A549 treated with Hydrocortisone at 1 μM for 4 hours (cell line): ENCODE data around the gene E2F7. TPM values are rescaled to one million over a fixed set of nuclear protein-coding genes. Genes with fewer than 3 reads are reported as not detected.

ENCODE experiments used
- total RNA-seq: library from RNA; stranded (reverse); fragments of 200-300 nt; extraction: Qiagen RNA extraction; gene quantifications from 5 replicates; pipeline ENCODE4 v1.2.3, GENCODE V29; 2022

The E2F7 gene, protein sequence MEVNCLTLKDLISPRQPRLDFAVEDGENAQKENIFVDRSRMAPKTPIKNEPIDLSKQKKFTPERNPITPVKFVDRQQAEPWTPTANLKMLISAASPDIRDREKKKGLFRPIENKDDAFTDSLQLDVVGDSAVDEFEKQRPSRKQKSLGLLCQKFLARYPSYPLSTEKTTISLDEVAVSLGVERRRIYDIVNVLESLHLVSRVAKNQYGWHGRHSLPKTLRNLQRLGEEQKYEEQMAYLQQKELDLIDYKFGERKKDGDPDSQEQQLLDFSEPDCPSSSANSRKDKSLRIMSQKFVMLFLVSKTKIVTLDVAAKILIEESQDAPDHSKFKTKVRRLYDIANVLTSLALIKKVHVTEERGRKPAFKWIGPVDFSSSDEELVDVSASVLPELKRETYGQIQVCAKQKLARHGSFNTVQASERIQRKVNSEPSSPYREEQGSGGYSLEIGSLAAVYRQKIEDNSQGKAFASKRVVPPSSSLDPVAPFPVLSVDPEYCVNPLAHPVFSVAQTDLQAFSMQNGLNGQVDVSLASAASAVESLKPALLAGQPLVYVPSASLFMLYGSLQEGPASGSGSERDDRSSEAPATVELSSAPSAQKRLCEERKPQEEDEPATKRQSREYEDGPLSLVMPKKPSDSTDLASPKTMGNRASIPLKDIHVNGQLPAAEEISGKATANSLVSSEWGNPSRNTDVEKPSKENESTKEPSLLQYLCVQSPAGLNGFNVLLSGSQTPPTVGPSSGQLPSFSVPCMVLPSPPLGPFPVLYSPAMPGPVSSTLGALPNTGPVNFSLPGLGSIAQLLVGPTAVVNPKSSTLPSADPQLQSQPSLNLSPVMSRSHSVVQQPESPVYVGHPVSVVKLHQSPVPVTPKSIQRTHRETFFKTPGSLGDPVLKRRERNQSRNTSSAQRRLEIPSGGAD
- total RNA-seq, result 5.6 to 8.6 TPM (median 7.7 TPM) in 5 replicates

DNA sequence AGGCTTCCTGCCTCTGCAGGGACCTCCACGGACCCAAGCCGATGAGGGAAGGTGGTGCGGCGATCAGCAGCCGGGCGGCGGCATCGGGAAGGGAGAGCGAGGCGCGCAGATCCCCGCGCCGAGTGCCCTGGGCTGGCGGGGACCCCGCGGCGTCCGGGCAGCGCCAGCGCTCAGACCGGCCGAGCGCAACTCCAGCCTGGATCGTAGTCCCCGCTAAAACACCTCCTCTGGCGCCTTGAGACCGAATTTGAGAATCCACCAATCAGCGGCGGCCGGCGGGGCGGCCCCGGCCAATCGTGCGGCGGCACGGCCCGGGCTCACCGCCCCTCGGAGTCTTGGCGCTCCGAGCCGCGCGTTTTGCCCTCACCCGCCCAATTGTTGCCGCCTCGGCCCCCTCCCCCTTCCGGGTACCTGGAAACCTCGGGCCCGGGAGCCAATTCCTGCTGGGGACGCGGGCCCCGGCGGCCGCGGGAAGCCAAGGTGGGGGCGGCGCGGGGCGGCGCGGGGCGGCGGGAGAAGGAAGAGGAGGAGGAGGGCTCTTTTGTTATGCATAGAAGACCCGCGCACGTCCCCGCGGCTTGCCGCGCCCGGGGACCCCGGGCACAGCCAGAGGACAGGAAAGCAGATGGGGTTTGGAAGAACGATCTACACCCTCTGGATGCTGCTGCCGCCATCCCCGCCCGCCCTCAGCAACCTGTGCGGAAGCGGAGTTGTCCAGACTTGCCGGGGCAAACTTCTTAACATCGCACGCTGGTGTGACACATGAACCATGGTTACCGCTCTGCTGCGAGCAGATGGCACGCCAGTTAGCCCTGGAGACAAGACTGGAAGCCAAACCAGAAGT, at the start of gene E2F7:
TSS of gene E2F7 (minus strand) at position 209 of the 844 bp plus-strand sequence. CDS start 934 bp downstream, outside the sequence.

Other genes starting within 250 kb of the E2F7 start
- gene CSRP2, start 186.6 kb downstream of the E2F7 start, total RNA-seq, result 19.5 to 21.3 TPM (median 20.3 TPM) in 5 replicates